ENCODE data around the gene EGF.

- TF ChIP-seq CTCF (IDR thresholded peaks at IDR 0.05 in 8 of 11, conservative IDR thresholded peaks at IDR 0.05 in 3 of 11) = no peak
- TF ChIP-seq POLR2A (IDR thresholded peaks at IDR 0.05) = no peak
- TF ChIP-seq POLR2AphosphoS5 (IDR thresholded peaks at IDR 0.05) = no peak
Measured at GRCh38 chr4:109962401-109962800, 49.7 kb downstream of the EGF start.
